HG03064 (cell line): ENCODE measurements around the gene THSD4.
"Not testable (repeated sequence)": the region's sequence is repeated elsewhere in the genome, so short reads cannot be mapped to it uniquely, and the experiment has no call there.

Experiments
- ATAC-seq: cut with Tn5 transposase; IDR thresholded peaks from one replicate; pipeline ENCODE4 v1.9.1; 2021; ENCODE audit warnings: low read depth; ENCODE audit not compliant: unreplicated experiment

The THSD4 gene

GRCh38 chr15:71180986-71181853, 65.9 kb downstream of the THSD4 start:
- no peak for ATAC-seq

DNA sequence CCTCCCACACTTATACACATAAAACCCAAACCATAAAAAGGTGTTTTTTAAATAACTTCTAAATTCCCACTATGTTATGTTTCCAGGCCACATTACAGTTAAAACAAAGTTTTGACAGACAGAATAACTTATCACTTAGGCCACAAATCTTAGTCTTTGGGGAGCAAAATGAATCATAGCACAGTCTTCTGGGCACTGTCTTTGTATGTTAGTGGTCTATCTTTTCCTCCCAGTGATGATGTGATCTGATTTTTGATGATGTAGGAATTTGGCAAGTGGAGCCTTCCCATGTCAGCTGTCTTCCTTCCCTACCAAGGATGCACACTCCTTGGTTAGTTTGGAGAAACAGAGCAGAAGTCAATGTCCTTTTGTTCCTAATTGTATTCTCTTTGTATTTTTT, 67.3 kb downstream of the THSD4 start:
- ATAC-seq: no peak

GRCh38 chr15:71183063-71183462, 67.8 kb downstream of the THSD4 start:
- no peak for ATAC-seq

- no peak for ATAC-seq
Observed at GRCh38 chr15:71185706-71186105, 70.4 kb downstream of the THSD4 start.

DNA sequence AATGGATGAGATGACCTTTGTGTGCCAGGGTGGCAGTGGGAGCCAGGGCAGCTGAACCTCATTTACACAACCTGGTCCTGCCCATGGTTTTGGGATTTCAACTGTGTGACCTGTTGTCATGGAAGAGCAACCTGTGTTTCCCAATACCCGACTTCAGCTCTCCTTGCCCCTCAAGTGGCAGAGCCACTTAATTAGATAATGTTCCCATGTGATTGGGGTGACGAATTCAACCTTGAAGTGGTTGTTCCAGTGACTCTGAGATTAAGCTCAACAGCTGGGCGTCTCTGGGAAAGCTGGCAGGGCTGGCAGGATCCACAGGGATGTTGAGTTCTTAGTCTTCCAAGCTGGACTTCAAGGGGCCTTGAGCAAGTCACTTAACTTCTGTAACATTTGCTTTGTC, 71.0 kb downstream of the THSD4 start:
- ATAC-seq: no peak

- no peak for ATAC-seq
Observed at GRCh38 chr15:71187078-71187477, 71.8 kb downstream of the THSD4 start.

DNA sequence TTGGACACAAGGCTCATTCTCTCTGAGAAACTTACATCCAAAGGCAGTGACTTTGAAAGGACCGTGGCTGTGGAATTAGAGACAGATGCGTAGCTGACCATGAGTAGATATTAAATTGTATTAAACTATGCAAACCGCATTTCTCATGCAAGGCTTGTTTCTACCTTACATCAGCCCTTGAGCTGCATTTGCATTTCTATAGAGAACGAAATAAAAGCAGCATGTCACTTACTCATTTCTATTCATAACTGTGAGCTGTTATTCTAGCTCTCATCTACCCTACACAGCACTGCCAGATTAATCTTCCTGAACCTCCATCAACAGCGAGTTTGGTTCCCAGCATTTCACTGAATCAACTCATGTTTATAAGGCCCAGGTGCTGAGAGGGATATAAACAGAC, 72.3 kb downstream of the THSD4 start:
- ATAC-seq: no peak

DNA sequence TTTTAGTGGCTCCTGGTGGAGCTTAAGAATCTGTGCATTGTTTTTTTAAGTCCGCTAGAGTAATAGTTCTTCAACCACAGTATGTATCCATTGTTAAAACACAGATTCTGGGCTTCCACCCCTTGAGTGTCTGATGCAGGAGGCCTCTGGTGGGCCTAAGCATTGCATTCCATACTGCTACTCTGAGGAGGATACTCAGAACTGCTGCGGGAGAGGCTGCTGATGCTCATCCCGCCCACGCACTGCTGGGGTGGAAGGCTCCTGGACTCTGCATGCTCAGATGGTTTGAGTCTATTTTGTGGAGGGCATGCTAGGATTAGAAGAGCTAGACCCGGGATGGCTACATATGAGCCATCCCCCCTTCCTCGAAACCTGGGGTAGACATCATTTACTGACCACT, 74.4 kb downstream of the THSD4 start:
- no peak for ATAC-seq

DNA sequence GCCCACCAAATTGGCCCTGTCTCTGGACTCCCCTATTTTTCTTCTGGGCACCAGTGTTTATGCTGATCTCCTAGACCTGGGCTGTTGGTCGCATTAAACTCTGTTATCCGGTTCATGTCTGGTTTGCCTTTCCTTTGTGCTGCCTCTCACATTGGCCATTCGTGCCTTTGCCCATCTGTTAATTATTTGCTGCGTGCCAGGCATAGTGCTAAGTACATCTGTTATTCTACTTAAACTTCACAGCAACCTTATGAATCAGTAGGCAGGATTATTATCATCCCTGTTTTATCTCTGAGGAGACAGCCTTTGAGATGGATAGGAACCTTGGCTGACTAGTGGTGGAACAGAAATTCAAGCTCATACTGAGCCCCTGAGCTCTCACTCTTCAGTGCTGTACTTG, 76.0 kb downstream of the THSD4 start:
- ATAC-seq: no peak

DNA sequence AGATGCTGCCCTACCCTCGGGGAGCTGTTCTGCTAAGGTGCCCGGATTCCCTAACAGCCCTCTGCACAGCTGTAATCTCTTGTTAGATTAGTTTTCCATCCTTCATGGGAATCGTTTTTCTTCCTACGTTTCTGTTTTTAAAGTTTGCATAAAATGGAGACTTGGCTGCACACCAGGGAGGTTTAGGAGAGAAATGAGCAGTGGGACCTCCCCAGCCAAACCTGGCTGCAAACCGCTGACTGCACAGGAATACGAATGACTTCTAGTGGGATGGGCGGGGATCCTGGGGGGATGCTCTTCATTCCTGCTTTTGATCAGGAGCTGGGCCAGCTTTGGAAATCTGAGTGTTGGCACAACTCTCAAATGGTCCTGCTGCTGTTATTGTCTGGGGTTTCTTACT, 77.5 kb downstream of the THSD4 start:
- ATAC-seq: no peak

GRCh38 chr15:71194286-71194685, 79.0 kb downstream of the THSD4 start:
- ATAC-seq: no peak

GRCh38 chr15:71195242-71195641, 80.0 kb downstream of the THSD4 start:
- ATAC-seq: no peak

DNA sequence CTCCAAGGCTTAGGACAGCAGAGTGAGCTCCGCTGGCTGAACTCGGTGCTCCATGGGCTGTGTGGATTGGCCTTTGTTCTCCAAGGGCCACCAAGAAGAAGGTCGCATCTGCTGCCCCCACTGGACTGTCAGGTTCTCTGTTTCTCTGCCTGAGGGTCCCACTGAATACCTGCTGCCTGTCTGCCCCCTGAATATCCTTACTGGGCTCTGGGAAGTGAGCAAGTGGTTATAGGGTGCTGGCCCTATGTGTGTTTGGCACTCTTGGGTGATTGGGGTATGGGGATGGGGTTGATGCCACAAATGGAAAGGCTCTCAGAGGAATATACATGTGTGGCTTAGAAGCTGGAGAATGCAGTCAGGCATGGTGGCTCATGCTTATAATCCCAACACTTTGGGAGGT, 82.3 kb downstream of the THSD4 start:
- no peak for ATAC-seq

GRCh38 chr15:71198846-71199245, 83.6 kb downstream of the THSD4 start:
- ATAC-seq: no peak

GRCh38 chr15:71199384-71200351, 84.4 kb downstream of the THSD4 start:
- no peak for ATAC-seq

- ATAC-seq: no peak
Observed at GRCh38 chr15:71201477-71201876, 86.2 kb downstream of the THSD4 start.

GRCh38 chr15:71202712-71203111, 87.4 kb downstream of the THSD4 start:
- no peak for ATAC-seq

GRCh38 chr15:71203586-71204474, 88.6 kb downstream of the THSD4 start:
- ATAC-seq: no peak

DNA sequence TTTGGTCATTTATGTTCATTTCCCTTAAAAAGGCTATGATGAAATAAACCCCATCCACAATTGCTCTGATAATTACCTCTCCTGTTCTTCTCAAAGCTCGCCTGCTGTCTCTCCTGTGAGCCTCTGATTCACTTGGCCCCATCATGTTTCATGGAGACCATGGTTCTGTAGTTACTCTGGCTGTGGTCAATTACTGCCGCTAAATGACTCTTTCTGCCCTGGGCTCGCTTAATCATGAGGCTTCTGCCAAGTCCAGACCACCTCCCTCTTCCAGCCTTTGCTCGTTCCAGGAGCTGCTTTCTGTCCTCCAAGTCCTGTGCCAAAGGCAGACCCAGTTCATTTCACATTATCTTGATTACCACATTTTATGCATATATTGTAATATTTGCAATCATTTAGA, 91.9 kb downstream of the THSD4 start:
- ATAC-seq: no peak

DNA sequence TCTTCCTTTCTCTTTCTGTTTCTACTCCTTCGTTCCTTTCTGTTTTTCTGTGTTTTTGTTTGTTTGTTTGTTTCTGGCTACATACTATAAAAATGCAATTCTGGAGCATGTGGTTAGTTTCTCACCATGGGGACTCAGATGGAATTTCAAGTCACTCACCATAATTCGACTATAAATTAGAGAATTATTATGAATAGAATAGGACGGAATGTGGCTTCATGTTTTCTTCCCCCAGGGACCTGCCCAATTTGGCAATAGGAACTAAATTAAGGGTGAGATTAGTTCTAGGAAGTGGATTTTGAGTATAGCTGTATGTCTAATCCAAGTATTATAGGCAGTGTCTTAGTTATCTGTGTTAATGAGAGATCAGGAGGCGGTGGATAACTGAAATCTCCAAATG, 96.9 kb downstream of the THSD4 start:
- ATAC-seq: no peak

GRCh38 chr15:71213943-71214342, 98.7 kb downstream of the THSD4 start:
- ATAC-seq: not testable (repeated sequence)
